Measurements from ENCODE around the gene TMEM178B.

TMEM178B gene

DNA sequence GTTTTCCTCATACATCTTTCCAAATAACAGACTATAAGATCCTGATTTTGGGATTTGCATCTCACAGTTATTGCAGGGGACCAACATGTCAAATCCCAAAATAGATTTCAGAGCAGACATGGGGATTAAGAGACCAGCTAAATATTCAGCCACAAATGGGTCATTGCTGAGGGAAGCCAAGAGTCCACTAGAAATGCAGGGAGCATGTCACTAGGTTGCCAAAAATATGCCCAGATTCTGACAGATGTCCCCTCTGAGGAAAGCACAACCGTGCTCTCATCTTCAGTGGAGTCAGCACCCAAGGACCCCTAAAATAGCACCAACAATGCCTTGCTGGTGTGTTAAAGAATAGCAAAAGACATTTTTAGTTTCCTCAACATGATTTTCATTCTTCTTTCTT, 421.2 kb downstream of the TMEM178B start:
- DNase-seq, result no peak

DNA sequence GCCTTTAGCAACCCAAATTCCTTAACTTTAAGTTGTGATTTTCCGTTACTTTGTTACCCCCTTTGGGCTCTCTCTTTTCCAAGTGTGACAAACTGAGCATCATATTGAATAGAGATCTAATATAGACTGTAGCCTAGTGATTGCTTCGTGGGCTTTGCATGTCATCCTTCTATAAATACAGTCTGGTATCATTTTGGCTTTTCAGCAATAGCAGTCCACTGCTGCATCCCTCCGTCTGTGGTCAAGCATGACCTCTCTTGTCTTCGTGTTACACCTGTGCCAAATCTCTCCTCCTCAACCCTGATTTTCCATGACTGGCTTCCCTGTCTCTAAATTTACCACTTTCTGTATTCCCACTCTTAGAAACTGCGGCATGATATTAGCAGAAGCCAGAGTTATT, 423.5 kb downstream of the TMEM178B start:
- DNase-seq, result no peak

DNA sequence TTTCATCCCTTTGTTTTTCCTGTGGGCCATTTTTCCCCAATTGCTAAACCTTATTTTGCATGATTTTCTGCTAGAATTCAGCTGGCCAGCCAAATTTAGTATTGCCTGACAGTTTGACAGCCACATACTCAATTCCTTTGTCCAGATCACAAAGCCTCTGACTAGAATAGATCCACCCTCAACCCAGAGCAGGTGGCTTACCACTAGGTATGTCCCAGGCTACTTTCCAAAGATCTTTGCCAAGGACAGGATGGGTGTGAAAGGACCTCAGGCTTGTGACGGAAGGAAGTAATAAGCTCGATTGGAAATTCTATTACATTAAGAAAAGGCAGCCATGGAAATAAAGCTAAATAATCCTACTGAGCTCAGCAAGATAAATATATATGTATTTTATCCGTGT, 426.7 kb downstream of the TMEM178B start:
- no peak for DNase-seq

DNA sequence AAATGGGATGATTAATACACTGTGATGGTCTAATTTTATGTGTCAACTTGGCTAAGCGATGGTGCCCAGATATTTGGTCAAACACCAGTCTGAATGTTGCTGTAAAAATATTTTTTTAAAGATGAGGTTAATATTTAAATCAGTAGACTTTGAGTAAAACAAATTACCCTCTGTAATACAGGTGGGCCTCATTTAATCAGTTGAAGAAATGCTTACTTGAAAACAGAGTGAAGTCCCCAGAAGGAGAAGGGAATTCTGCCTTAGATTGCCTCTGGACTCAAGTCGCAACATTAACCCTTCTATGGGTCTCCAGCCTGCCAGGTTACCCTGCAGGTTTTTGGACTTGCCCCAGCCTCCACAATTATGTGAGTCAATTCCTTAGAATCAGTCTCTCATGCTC, 427.6 kb downstream of the TMEM178B start:
- no peak for DNase-seq

DNA sequence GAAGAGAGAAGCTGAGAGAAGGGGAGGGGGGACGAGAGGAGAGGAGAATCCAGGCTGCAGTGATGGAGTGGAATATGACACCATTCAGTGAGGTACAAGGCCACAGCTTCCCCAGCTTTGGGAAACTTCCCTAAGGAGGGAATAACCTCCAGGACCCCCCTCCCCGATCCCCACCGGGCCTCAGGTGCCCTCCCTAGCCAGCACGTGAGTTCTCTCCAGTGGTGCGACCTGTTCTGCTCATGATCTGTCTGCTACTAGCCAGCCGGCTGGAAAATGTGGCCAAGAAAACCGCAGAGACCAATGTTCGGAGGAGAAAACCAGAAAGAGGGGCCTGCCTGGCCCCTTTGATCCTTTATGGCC, 437.4 kb downstream of the TMEM178B start:
- no peak for DNase-seq

DNA sequence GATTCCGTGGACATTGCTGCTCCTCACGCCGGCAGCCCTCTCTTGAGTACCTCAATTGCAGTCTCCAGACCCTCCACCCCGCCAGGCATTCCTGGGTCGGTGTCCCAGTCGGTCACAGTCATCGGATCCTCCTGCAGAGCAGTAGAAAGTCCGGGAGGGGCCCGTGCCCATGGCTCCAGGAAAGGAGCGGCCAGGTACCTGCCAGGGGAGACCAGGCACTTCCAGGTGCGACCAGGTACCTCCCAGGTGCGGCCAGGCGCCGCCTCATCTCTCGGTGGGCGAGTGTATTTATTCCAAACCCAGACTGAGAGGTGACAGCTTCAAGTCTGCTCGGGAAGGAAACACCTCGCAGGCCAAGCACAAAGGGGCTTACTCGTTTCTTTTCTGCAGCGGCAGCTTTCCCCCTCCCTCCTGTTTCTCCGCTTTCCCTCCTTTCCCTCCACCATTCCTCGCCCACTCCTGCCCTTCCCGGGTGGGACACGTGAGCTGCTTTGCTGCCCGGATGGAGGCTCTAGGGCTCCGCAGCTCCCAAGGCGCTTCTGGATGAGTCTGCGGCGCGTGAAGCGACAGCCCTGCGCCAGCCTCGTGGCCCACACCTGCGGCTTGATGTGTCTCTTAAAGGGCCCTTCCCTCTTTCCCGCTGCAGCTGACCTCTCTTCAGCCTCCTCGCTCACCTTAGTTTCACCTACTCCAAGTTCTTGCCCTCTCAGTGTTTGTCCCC, 438.0 kb downstream of the TMEM178B start:
- no peak for DNase-seq

DNA sequence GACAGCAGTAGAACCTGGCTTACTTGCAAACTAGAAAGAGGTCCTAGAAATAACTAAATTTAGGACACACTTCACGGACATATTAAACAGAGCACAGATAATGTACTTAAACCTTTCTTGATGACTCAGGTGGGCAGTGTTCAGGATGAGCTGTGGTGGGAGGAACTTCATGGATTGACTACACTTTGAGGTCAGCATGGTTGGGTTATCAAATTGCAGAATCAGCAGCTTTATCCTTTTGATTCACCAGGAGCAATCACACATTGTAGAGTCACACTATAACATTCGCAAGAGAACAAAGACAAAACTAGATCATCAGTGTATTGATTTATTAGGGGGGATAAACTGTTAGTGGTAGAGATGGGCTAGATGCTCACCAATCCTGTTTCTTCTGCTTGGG, 438.7 kb downstream of the TMEM178B start:
- no peak for DNase-seq

DNA sequence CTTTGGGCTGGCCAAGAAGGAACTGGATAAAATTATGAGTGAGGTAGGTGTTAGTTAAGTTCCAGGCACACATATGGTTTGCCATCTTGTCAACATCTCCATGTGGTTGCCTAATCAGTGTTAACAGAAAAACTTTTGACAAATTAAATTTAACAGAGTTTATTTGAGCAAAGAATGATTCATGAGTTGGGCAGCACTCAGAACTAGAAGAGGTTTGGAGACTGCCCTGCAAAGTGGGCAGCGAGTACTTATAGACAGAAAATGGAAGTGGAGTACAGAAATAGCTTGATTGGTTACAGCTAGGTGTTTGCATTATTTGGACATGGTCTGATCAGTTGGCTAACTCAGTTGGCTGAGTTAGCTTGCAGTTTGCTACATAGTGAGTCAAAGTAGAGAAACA, 439.9 kb downstream of the TMEM178B start:
- no peak for DNase-seq

DNA sequence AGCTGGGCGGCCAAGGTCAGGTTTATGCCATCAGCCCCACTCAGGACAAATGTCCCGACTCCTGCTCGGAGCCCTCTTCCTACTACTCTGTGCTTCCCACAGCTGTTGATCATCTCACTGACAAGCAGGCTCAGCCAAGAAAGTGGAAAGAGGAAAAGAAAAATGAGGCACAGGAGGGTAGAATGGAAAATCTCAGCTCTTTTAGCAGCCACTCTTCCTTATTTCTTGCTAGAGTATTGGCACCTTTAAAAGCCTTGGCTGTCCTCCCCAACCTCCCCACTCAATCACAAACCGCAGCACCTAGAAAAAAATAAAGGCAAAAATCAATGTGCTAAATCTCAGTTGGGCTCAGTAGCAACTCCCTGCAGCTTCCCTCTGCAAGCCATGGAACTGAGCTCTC, 442.1 kb downstream of the TMEM178B start:
- DNase-seq, result no peak

DNA sequence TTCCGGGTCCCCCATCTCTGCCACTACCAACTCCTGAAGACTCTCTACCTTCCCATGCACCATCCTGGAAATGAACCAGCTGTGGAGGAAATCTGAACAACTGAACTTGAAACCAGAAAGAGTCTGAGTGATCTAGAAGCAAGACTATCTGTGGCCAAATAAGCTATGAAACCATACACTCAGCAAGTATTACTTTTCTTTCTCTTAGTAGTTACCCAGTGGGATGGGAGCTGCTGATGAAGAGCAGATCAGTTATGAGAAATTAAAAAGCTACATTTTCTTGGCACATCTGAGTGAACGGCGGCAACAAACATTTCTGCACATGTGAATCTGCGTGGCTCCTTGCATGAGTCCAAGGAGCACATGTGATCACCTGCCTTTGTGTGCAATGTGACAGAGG, 445.8 kb downstream of the TMEM178B start:
- DNase-seq, result no peak

DNA sequence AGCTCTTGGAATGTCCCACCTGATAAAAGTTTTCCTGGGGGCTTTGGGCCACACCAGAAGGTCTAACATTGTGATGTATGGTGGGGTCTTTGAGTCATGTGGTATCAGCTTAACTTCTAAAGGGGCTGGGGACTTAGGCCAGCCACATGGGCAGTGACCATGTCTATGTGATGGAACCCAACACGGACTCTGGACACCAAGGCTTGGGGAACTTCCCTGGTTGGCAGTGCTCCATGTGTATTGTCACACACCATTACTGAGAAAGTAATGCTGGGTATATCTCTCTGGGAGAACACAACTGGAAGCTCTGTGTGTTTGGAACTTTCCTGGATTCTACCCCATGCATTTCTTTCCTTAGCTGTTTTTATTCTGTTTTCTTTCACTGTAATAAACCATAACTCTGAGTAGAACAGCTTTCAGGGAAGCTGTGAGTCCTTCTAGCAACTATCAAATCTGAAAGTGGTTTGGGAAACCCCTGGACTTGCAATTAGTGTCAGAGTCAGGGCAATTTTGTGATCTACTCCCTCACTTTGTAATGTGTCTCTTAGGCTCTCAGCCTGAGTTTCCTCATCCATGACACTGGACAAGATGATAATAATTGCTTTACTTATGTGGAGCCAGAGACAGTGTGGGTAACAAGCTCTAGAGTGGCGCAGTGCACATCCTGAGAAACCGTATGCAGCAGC, 448.9 kb downstream of the TMEM178B start:
- DNase-seq, result no peak

DNA sequence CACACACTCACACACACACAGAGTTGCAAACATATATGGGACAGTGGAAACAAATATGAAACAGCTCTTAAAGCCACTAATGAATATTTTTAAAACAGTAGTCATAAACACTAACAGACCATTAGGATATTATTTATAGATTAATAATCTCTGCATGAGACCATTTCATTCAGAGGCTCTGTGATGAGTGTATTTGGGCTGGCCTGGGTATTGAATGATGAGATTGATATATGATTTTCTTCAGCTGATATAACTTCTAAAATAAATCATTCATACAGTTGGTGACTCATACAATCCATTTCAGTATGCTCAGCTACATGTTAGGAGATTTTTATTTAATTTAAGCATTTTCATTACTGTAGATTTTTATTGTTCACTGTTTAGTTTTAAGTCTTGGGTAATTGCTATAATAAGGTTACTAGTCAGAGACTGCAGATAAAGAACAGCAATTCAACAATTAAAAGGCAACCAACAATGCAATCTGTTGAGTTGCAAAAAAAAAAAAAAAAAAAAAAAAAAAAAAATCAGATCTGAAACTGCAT, 452.2 kb downstream of the TMEM178B start:
- DNase-seq, result no peak

DNA sequence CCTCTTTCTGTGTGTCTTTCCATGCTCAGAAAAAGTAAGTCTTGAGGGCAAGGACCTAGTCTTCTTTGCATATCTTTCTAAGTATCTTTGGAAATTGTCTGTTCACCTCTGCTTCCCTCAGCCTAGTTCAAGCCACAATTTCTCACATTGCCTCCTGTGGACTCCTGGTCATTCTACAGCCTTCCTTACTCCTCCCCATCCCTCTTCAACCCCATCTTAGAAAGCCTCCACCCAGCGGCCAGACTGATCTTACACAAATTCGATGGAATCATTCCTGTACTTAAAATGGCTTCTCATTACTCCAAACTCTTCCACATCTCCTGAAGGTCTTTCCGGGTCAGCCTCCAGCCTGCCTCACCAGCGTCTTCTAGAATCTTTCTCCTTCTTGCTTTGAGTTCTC, 453.2 kb downstream of the TMEM178B start:
- DNase-seq, result no peak

DNA sequence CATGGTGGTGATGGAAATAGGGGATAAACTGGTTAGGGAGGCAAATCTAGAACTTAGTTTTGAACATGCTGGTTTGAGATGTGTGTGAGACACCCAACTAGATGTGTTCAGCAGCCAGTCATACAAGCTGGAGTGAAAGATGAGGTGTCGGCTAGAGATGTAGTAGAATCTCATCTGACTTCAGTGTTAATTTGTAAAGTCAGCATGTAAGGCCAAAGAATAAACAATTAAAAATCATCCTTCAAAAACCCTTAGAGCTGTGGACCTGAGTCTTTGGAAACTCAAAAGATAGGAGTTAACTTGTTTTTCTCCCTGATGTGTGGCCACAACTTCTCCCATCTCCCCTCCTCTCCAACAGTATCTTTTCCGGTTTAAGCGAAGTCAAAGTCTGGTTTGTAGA, 454.5 kb downstream of the TMEM178B start:
- DNase-seq, result no peak

All from GDM1 (cell line).